GM12872 (cell line): ENCODE measurements around the gene RAPGEF3.

Source experiments
- TF ChIP-seq, protein P1 (sequence below): IDR thresholded peaks from 3 replicates; pipeline ENCODE4 v1.5.1; 2011; ENCODE audit warnings: low read depth, mild to moderate bottlenecking, low read length, moderate library complexity; ENCODE audit not compliant: insufficient read depth

Gene RAPGEF3

DNA sequence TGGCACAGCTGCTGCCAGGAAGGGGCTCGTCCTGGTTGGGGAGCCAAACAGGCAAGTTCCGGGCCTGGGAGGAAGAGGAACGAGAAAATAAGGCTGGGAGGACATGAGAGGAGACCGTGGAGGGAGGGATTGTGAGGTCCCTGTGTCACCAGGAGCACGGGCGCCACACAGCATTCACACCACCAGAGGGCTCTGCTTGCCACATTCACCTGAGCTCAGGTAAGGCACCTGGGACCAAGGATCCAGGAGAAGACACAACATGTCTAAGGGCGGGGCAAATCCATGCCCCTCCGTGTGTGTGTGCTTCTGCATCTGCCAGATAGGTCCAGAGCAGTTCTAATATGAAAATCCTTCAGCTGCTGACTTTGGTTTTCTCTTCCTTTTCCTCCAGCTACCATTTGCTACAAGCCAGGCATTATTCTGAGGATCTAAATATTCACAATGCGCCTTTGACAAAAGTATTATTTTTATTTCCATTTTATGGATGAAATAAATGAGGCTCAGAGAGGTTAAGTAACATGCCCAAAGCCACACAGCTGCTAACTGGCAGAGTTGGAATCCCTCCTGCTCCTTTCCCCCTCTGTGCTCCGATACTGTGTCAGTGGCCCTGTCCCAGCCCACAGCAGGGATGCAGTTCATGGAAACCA, 14.6 kb downstream of the RAPGEF3 start:
- TF ChIP-seq, protein P1, sequence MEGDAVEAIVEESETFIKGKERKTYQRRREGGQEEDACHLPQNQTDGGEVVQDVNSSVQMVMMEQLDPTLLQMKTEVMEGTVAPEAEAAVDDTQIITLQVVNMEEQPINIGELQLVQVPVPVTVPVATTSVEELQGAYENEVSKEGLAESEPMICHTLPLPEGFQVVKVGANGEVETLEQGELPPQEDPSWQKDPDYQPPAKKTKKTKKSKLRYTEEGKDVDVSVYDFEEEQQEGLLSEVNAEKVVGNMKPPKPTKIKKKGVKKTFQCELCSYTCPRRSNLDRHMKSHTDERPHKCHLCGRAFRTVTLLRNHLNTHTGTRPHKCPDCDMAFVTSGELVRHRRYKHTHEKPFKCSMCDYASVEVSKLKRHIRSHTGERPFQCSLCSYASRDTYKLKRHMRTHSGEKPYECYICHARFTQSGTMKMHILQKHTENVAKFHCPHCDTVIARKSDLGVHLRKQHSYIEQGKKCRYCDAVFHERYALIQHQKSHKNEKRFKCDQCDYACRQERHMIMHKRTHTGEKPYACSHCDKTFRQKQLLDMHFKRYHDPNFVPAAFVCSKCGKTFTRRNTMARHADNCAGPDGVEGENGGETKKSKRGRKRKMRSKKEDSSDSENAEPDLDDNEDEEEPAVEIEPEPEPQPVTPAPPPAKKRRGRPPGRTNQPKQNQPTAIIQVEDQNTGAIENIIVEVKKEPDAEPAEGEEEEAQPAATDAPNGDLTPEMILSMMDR: peak; percentile 70

DNA sequence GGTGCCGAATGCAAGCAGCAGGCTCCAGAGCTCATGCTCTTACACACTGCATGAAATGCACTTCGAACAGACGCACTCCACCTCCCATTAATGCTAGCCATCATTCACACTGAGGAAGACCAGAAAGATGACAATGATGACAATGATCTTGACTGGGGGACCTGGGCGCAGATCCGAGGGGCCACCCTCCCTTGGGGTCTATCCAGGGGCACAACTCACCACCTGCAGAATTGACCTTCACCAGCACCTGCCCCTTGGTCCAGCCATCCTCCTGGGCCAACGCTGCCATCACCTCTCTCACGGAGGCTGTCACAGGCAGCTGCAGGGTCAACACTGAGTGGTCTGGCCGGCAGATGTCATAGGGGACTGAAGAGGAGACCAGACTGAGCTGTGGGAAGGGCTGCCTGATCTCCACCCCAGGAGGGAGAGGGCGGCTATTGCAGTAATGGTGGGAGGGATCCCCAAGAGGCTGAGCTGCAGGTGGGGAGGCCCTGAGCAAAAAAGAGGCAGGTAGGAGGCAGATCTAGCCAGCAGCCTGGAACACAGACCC, 15.3 kb downstream of the RAPGEF3 start:
- TF ChIP-seq, protein P1: no peak

DNA sequence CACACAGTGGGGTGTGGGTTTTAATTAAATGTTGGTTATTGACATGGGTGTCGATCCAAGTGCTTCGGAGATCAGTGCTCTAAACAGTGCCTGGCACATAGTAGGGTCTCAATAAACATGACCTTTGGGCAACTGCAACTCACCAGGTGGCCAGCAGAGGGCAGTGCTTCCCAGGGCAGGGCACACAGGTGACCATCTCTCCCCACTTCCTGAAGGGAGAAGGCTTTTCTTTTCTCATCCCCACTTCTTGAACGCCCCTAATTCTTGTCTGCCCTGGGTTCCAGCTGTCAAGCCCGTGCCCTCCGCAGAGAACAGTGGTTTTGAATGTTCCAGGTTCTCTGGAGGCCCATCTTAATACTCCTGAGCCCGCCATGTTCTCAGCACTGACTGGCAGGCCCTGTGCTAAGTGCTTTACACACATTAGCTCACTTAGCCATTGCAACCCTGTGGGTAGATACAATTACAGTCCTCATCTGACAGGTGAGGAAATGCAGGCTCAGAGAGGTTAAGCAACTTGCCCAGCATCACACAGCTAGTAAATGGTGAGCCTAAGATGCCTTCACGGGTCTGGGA, 16.3 kb downstream of the RAPGEF3 start:
- TF ChIP-seq, protein P1: peak; percentile 99

DNA sequence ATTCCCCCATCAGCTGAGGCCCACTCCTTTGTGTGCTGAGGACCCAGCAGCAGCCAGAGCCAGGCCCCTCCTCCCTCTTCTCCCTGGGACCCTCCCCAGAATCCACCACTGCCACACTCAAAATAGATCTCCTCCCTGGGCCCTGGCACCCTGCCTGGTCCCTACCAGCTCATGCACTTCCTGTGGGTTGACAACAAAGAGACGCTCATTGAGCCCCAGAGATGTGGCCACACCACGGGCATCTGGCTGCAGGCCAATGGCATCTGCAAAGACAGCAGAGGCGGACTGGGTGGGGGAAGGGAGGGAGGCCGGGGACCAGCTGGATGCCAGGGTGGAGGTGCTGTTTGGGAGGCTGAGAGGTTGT, 17.4 kb downstream of the RAPGEF3 start:
- TF ChIP-seq, protein P1: no peak

DNA sequence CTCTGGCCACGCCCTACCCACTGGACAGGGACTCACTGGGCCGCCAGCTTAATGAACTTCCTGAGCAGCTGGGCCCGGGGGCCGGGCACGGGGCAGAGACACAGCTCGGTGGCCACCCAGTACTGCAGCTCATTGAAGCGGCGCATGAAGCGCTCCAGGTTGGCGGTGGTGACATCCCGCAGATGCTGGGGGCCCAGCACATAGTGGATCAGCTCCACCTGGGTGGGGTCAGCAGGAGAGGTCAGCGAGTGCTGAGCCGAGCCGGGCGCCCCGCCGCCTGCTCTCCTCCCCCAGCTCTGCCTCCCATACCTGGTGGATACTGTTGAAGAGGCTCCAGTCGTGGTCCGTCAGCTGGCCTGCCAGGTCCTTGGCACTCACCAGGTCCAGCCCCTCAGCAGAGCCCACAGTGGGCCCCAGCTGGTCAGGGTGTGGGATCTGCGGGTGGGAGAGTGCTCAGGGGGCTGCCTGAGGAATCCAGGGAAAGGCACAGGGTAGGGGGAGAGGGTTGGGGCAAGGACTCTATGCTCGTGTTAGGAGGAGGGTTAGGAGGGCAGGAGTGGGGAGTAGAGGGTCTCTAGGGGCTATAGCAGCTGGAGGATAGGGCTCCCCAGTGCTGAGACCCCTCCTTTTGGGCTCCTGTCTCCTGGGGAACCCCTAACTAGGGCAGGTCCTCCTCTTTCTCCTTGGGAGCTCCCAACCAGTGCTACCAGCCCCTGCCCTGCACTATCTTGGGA, 17.9 kb downstream of the RAPGEF3 start:
- TF ChIP-seq, protein P1: 0 out of 3 replicates have a peak, but pooled peaks have one; percentile 21

DNA sequence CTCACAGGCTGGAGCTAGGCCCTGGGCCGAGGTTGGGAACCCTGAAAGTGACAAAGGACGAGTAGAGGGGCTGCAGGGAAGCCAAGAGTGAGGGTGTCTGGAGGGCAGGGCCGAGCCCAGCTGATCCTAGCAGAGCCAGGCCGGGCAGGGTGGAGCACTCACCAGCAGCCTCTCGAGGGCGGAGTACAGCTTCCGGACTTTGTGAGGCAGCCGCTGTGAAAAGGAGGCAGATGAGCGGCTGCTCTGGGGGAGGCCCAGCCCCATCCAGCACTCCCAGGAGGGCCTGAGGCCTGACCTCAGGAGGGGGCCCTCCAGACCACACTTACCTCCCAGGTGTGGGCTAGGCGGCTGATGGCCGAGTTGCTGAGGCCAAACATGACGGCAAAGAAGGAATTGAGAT, 18.7 kb downstream of the RAPGEF3 start:
- TF ChIP-seq, protein P1: no peak; the same call in 2 of the 3 replicates

DNA sequence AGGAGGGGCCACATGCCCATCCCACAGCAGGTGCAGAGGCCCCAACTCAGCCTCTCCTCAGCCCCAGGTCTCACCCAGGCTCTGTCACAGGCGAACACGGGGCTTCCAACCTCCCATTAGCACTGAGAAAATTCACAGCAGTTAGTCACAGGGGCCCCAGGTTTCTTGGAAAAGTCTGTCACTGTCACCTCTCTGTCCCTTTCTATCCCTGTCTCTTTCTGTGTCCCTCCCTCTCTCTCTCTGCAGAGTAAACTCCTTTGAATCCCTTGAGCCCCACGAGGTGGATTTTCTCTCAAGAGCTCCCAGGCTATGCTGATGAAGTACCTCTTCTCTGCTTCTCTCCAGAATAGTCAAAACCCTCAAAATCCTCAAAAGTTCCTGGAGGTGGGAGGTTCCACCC, 19.4 kb downstream of the RAPGEF3 start:
- TF ChIP-seq, protein P1: no peak
